Uterus (tissue), 2 donors: Measurements from ENCODE around the gene NSL1.

Source experiments
- CTCF ChIP-seq, 4 experiments: fragments of 200-600 bp in 2 of 4; fragments of 450-650 bp in 2 of 4; sonication (generic) in 2 of 4; IDR thresholded peaks; one replicate each; pipeline ENCODE4 v1.5.1; 2016 to 2019; ENCODE audit warnings: antibody characterized with exemption in 4 of 4, mild to moderate bottlenecking in 2 of 4, moderate library complexity in 1 of 4
- POLR2A ChIP-seq, 2 donors: fragments of 450-650 bp; IDR thresholded peaks; one replicate each; pipeline ENCODE4 v1.6.1; 2016; ENCODE audit warnings: antibody characterized with exemption in 2 of 2, mild to moderate bottlenecking in 1 of 2, moderate library complexity in 1 of 2

- TF ChIP-seq POLR2A (IDR thresholded peaks at IDR 0.05) (no peak), CTCF (IDR thresholded peaks at IDR 0.05) (no peak)
Measured at GRCh38 chr1:212684076-212684475, 107.5 kb downstream of the NSL1 start.
